ENCODE results near the gene PLD5.

Gene PLD5

GRCh38 chr1:242546849-242547729, 22.6 kb upstream of the PLD5 start:
- FAIRE-seq (no peak), DNase-seq (ENCODE audit: insufficient read length, low spot score) (no peak)
- no peak for TF ChIP-seq CTCF (IDR thresholded peaks at IDR 0.05; ENCODE audit: insufficient read depth, missing control alignments)

DNA sequence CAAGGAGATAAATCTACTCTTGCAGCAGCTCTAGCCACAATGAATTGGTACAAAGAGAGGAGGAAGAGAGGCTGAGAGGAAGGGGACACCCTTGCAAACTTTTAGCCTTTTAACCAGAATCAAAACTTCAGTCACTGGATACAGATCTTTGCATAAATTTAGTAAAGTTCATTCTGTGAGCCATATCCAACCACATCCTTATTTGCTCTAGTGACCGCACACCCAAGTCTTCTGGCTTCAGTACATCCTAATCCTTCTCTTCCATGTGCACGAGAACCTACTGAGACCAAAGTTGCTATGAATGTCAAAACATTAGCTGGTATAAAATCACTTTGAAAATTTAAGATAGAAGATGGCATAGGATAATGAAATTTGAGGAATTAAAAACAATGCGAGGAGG, 21.9 kb upstream of the PLD5 start:
- TF ChIP-seq CTCF (IDR thresholded peaks at IDR 0.05; ENCODE audit: insufficient read depth, missing control alignments) = no peak
- no peak for DNase-seq (ENCODE audit: insufficient read length, low spot score)
- FAIRE-seq = no peak

DNA sequence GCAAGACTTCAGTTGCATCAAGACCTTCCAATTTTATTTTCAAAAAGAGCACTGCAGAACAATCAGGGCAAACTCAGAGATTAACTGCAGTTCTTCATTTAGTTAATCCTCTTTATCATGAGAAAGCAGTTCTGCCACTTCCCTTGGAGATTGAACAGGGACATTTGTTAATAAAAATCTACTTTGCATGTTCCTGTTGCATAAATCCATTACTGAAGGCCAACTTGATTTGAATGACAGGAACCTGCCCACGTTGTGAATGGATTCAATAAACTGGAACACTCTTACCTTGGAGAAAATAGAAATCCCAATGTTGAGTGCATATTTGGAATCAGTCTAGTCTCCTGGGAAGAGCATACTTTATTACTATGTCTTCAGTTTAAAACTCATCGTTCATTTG, 19.6 kb upstream of the PLD5 start:
- TF ChIP-seq CTCF (IDR thresholded peaks at IDR 0.05; ENCODE audit: insufficient read depth, missing control alignments) = no peak
- FAIRE-seq (no peak), DNase-seq (ENCODE audit: insufficient read length, low spot score) (no peak)

DNA sequence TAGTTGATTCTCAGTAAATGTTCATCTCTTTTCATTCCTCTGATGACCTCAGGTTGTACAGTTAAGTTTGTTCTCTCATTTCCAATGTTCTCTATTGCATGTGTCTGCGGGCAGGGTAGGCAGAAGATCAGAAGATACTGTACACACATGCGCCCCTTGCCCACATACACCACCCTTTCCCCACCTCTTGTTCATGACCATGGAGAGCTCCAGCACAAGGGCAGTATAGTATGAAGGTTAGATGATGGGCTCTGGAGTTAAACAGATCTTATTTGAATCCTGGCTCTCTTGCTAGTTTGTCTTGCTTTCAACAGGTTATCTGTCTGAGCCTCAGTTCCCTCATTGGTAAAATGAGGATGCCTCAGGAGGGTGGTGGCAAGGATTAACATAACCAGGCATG, 17.8 kb upstream of the PLD5 start:
- TF ChIP-seq CTCF (IDR thresholded peaks at IDR 0.05; ENCODE audit: insufficient read depth, missing control alignments) = no peak
- DNase-seq (ENCODE audit: insufficient read length, low spot score) = no peak
- FAIRE-seq = no peak

DNA sequence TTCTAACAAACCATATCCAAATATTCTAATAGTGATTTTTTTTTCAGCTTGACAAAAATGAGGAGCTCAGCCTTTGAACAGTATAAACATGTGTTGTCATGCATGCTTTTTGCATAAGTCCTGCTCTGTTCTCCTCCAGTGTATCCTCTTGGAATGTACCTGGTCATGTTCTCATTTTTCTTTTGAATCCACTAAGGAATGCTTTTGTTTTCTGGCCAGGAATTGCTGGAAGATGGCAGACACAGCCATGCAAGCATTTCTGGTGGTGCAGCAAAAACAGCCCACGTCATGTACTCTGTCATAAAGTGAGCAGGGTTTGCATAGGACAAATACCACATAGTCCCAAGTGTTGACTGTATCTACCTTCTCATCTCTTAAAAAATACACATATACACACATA, 11.5 kb upstream of the PLD5 start:
- FAIRE-seq (no peak), DNase-seq (ENCODE audit: insufficient read length, low spot score) (no peak)
- TF ChIP-seq CTCF (IDR thresholded peaks at IDR 0.05; ENCODE audit: insufficient read depth, missing control alignments) = no peak

DNA sequence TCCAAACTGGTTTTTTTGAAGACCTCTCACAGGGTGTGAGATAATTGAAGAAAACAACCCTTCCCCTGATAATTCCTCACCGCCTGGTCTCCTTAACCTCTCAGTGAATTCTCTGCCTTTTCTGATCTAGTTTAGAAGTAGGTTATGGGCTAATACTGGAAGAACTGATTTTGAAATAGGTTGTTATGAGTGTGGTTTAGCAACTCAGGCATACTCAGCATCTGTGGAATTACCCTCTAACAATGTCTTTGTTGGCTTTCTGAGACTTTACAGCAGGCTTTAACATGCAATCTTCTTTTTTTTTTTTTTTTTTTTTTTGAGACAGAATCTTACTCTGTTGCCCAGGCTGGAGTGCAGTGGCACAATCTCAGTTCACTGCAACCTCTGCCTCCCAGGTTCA, 10.3 kb upstream of the PLD5 start:
- DNase-seq (ENCODE audit: insufficient read length, low spot score) (no peak), FAIRE-seq (no peak)
- no peak for TF ChIP-seq CTCF (IDR thresholded peaks at IDR 0.05; ENCODE audit: insufficient read depth, missing control alignments)

GRCh38 chr1:242530761-242531160, 6.3 kb upstream of the PLD5 start:
- FAIRE-seq = no peak
- DNase-seq (ENCODE audit: insufficient read length, low spot score) = no peak

More at GRCh38 chr1:242530761-242531160, 6.3 kb upstream of the PLD5 start:
- TF ChIP-seq CTCF (IDR thresholded peaks at IDR 0.05; ENCODE audit: insufficient read depth, missing control alignments) = no peak

Data from D721Med (cell line).